GM12892 (cell line): Measurements from ENCODE around the gene HELB.

ENCODE experiments used
- DNase-seq: peaks from one replicate; pipeline ENCODE4 v3.0.0; 2011; ENCODE audit not compliant: insufficient read length
- FAIRE-seq: peaks from 2 replicates; lab custom pipeline; 2011; peaks lifted over from hg19 to GRCh38; lab: Jason Lieb, UNC
- POLR2A ChIP-seq: IDR thresholded peaks from 2 replicates; pipeline ENCODE4 v1.6.1; 2011; ENCODE audit warnings: low read depth, low read length, control low read depth
- POLR2AphosphoS5 ChIP-seq: IDR thresholded peaks from 2 replicates; pipeline ENCODE4 v1.6.1; 2011; ENCODE audit warnings: low read depth, low read length, control low read depth
- TAF1 ChIP-seq: IDR thresholded peaks from 2 replicates; pipeline ENCODE4 v1.6.1; 2011; ENCODE audit warnings: low read depth, mild to moderate bottlenecking, control low read depth, low read length, borderline replicate concordance

Gene HELB

DNA sequence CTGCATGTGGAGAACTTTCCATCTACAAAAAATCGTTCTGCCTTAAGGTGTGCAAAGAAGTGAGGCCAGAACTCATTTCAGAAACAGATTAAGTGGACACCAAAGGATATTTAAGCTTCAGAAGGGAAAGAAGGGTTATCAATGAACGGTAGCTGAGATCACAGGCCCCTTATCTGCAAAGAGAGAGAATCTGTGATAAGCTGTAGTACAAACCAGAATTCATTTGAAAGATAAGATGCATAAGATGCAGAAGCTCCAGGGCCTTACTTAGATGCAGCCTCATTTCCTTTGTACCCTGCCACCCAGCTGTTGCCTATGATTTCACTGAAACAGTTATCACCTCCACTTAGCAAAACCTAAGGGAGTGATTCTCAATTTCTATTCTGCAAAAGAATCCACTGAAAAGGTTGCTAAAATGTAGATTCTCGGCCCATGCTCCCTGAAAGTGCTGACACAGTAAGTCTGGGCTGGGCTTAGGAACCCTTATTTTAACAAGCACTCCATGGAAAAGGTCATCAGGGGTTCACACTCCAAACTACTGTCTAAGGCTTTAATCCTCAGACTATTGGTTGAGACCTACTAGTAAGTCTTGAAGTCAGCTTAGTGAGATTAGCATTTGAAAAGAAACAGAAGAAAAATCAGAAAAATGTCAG is 64.8 kb downstream of the HELB start:
- TF ChIP-seq TAF1: no peak
- no peak for TF ChIP-seq POLR2A
- no peak for TF ChIP-seq POLR2AphosphoS5
- no peak for FAIRE-seq
- no peak for DNase-seq

DNA sequence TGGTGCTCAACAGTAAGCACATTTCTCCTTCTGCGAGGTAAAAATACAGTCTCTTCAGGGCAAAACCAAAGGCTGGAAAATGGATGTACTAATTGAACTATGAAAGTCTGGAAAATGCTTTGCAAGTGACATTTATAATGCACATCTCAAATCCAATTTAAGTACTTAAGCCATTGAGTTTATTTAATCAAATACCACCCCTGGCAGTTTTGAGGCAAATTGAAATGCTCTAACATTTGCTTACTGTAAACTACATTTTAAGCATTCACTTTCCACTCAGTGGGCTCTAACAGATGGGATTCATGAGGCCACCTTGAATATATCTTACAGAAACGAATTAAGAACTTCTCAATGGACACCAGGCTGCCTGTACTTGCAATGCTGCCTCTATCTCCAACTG is 69.7 kb downstream of the HELB start:
- DNase-seq: no peak
- TF ChIP-seq POLR2AphosphoS5: no peak
- TF ChIP-seq POLR2A: no peak
- no peak for TF ChIP-seq TAF1
- no peak for FAIRE-seq

DNA sequence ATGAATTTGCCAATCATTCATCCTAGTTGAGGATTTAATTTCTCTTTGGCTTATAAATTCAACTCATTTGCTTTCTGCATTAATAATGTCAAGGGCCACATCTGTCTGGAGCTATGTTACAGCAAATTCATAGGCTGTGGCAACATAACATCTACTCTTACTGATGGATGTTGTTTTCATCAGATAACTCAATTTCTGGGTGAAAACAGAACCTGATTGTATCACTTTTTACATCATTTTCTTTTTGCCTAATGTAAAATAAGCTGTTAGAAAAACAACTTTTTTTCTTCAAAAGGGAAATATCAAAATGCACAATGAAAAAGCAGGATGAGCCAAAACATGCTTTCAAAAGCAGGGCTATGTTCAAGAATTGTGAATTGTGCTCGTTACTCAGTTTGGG is 73.3 kb downstream of the HELB start:
- FAIRE-seq (no peak), DNase-seq (no peak)
- TF ChIP-seq TAF1: no peak
- no peak for TF ChIP-seq POLR2AphosphoS5
- TF ChIP-seq POLR2A: no peak

DNA sequence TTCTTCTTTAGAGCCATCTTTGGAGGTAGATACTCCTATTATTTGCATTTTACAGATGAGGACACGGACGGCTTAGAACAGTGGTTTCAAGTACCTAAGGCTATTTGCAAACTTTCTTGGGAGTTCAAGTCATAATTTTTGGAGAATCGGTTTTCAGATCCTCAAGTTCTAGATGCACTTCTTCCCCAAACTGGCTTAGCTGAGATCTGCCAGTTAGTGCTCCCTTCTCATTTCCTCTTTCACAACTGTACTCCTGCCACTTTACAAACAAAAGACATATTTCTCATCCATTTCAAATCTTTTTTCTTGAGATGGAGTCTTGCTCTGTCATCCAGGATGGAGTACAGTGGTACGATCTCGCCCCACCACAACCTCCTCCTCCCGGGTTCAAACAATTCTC is 77.3 kb downstream of the HELB start:
- DNase-seq (no peak), FAIRE-seq (no peak)

DNA sequence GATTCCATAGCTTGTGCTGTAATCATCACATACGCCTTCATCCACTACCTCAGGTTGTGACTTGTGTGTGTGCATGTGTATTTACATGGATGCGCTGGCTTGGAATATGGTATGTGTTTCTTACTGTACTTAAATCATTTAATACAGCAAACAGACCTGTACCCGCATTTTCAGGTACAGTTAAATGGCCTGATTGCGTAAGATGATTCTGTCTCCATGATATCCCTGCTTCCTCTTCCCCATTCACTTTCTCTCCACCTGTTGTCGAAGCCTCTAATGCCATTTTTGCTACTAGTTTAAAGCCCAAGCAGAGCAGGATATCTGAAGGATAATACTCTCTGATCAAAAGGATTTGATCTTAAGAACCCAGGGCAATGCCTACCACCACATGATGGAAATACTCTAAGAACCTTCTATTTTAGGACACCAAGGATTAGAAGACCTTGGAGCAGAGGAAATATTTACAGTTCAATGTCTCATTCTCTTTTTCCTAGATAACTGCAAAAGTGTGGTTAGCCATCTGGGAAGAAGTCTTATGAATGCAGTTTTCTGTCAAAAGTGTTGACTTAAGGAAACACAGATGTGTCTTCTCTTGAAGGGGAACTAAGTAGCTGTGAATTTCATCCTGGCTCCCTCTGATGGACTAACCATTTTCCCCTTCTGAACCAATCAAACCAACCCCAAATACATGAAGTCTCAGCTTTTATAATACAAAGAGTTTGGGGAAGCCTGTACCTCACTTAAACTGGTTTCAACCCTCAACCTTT is 78.7 kb downstream of the HELB start:
- TF ChIP-seq TAF1 (no peak), POLR2AphosphoS5 (no peak), POLR2A (no peak)
- DNase-seq (no peak), FAIRE-seq (no peak)

More for the DNA sequence above, 77.3 kb downstream of the HELB start:
- TF ChIP-seq POLR2AphosphoS5 (no peak), POLR2A (no peak), TAF1 (no peak)

DNA sequence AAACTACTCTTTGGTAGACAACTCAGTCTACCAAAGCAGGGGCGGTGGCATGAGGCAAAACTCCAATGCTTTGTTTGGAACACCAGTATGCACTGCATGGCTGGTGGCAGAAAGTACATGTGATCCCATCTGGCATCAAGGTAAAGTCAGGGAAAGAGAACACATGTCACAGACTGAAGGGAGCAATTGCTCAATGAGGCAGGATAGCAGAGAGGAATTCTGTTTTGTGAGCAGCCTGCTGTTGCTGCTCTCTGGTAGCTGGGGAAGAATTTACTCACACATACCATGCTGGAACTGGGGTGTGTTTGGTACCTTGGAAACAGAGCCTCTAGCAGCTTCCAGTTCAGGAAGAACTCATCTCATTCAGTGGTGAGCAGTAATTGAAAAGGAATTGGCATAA is 84.8 kb downstream of the HELB start:
- DNase-seq (no peak), FAIRE-seq (no peak)
- TF ChIP-seq POLR2AphosphoS5: no peak
- no peak for TF ChIP-seq TAF1
- no peak for TF ChIP-seq POLR2A
